ENCODE measurements around the gene TRHDE. TPM values are rescaled to one million over a fixed set of nuclear protein-coding genes. Genes with fewer than 3 reads are reported as not detected.

Gene TRHDE
- total RNA-seq, 1 experiment from 2014 or later = 13.4 TPM

DNA sequence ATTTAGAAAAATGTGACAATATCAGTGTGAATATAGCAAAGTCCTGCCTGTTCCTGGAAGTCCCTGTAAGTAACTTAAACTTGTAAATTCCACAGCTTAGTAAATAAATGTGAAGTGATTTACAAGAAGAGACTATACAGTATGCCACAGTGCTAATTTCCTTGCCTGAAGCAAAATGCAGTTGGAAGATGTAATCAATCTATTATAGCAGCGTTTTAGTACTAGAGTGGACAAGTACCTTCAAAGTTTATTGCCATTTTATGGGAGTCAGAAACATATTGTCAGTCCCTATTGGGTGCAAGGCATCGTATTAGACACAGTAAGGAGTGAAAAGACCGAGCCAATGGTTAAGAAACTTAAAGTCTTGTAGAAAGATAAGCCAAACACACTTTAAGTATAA, 94.1 kb downstream of the TRHDE start:
- no peaks in the 10 kb centered on the region for H3K27me3 ChIP-seq (replicated peaks)
- H3K36me3 ChIP-seq = no peaks in the 10 kb centered on the region
- no peaks in the 10 kb centered on the region for H3K9me3 ChIP-seq (replicated peaks)
- no peak overlapping the region for H3K27ac ChIP-seq
- no peak for DNase-seq (ENCODE audit: low read depth in 1 of 2, low spot score in 2 of 2)
- H3K4me3 ChIP-seq = no peak overlapping the region
- H3K4me1 ChIP-seq (replicated peaks) = no peaks in the 10 kb centered on the region

DNA sequence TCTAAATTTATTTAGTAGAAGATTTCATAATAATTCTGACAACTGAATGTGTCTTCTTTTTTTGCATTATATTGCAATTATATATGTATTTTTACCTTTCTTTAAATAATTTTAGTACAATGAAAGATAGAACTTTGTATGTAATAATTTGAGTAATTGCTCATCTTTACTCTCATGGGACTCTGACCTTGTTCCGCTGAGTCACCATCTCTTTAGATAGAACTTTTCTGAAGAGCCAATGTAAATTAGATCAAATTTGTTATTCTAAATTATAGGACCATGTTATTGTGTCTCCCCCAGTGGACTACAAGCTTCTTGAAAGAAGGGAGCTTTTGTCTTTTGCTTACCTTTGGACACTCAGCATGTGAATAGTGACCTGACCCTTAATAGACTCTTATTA, 96.1 kb downstream of the TRHDE start:
- Histone ChIP-seq H3K27ac (no peak overlapping the region), H3K4me3 (no peak overlapping the region), H3K27me3 (replicated peaks) (no peaks in the 10 kb centered on the region), H3K9me3 (replicated peaks) (no peaks in the 10 kb centered on the region), H3K4me1 (replicated peaks) (no peaks in the 10 kb centered on the region), H3K36me3 (no peaks in the 10 kb centered on the region)
- DNase-seq (ENCODE audit: low read depth in 1 of 2, low spot score in 2 of 2) = no peak

DNA sequence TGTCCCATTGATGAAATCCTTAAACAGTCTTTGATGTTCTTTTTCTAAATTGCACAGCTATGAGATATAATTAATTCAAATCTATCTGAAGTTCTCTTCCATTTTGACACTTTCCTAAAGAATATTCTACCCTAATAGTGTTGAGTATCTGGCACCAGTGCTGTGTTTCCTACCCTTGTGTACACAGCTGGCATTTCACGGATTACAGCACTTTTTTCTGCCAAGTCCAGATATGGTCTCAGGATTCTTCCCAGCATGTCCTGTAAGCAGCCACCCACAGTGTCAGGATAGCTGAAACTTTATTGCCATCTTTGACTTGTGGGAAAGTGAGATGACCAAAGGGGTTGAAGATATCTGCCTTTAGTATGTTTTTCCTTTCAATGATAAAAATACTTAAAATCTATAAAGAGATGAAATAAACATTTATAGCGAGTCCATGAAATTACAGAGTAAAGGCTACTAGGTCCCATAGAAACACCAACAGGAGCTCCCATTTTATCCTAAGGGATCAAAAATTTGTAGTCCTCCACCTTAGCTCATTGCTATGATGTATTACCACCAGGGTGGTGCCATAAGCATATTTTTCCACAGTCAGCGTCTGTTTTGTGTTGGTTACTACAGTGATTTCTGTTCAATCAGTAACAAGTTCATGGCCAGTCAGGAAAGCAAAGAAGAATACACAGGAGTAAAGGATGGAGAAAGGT, 96.7 kb downstream of the TRHDE start:
- no peaks in the 10 kb centered on the region for H3K36me3 ChIP-seq
- no peaks in the 10 kb centered on the region for H3K27me3 ChIP-seq (replicated peaks)
- no peak overlapping the region for H3K27ac ChIP-seq
- H3K4me3 ChIP-seq = no peak overlapping the region
- no peaks in the 10 kb centered on the region for H3K4me1 ChIP-seq (replicated peaks)
- no peak for DNase-seq (ENCODE audit: low read depth in 1 of 2, low spot score in 2 of 2)
- H3K9me3 ChIP-seq (replicated peaks) = no peaks in the 10 kb centered on the region

DNA sequence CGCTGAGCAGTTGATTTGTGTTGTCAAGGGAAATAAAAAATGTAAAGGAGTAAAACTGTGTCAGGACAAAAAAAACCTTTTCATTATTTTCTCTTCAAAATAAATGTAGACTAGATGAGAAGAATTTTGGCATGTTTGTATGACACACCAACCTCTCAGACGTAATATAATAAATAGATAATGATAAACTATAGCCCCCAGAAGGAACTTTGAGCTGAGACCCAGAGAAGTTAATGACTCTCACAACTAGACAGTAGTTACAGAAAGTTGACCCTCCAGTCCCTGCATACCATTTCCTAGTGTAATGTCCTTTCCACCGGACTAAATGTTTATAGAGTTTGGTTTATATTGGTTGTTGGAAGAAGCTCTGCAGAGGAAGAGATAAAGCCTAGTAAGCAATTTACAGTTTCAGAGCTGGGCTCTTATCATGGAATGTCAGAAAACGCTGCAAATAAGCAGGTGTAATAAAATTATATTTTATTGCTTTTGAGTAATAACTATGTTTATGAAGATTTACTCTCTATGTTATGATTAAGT, 97.3 kb downstream of the TRHDE start:
- no peak overlapping the region for H3K4me3 ChIP-seq
- no peaks in the 10 kb centered on the region for H3K4me1 ChIP-seq (replicated peaks)
- no peak for DNase-seq (ENCODE audit: low read depth in 1 of 2, low spot score in 2 of 2)
- no peaks in the 10 kb centered on the region for H3K9me3 ChIP-seq (replicated peaks)
- no peaks in the 10 kb centered on the region for H3K36me3 ChIP-seq
- no peak overlapping the region for H3K27ac ChIP-seq
- no peaks in the 10 kb centered on the region for H3K27me3 ChIP-seq (replicated peaks)

DNA sequence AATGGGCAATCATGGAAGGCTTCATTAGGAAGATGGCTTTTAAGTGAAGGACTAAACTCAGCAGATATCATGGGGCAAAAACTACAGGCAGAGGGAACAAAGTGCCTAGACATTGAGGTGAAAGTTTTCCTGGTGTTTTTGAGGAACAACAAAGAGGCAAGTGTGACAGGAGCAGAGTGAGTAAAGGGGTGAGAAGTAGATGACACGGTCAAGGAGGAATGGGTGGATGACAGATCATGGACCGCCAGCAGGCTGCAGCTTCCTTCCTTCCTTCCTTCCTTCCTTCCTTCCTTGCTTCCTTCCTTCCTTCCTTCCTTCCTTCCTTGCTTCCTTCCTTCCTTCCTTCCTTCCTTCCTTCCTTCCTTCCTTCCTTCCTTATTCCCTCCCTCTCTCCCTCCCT, 108.3 kb downstream of the TRHDE start:
- H3K9me3 ChIP-seq (replicated peaks) = no peaks in the 10 kb centered on the region
- no peak overlapping the region for H3K4me3 ChIP-seq
- no peaks in the 10 kb centered on the region for H3K4me1 ChIP-seq (replicated peaks)
- no peak overlapping the region for H3K27ac ChIP-seq
- no peak for DNase-seq (ENCODE audit: low read depth in 1 of 2, low spot score in 2 of 2)
- H3K36me3 ChIP-seq = no peaks in the 10 kb centered on the region
- H3K27me3 ChIP-seq (replicated peaks) = no peaks in the 10 kb centered on the region

DNA sequence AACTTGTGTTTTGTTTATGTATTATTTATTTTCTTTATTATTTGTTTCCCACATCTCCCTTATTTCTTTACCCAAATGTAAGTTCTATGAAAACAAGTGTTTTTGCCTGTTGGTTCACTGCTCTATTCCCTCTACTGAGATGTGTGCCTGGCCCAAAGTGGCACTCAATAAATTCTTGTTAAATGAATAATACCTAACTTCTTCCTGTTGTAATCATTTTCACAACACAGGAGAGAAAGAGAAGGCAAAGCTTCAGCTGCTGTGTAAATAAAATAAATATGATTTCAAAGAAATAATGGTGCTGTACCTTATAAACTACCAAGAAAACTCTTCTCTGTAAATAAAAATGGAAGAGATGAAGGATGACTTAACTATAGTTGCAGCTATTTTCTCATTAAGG, 116.2 kb downstream of the TRHDE start:
- Histone ChIP-seq H3K27ac (no peak overlapping the region), H3K36me3 (no peaks in the 10 kb centered on the region), H3K4me1 (replicated peaks) (no peaks in the 10 kb centered on the region), H3K4me3 (no peak overlapping the region), H3K27me3 (replicated peaks) (no peaks in the 10 kb centered on the region), H3K9me3 (replicated peaks) (no peaks in the 10 kb centered on the region)
- no peak for DNase-seq (ENCODE audit: low read depth in 1 of 2, low spot score in 2 of 2)

DNA sequence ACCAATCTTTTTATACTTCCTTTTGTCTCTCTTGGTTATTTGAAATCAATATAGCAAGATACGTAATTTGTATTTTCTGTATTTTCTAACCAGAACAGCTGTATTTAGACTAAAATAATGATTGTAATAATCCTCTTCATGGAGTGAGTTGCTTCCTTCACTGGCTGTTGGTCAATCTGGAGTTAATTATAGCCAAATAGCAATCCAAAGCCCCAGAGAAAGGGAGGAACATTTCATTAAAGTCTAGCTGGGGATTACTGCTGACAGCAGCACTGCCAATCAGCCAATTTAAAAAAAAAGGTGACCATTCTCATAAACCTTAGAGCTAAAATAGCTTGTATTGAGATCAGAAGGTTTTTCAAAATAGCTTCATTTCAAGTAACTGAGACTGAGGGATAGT, 118.0 kb downstream of the TRHDE start:
- Histone ChIP-seq H3K27me3 (replicated peaks) (no peaks in the 10 kb centered on the region), H3K4me3 (no peak overlapping the region), H3K9me3 (replicated peaks) (no peaks in the 10 kb centered on the region), H3K27ac (no peak overlapping the region), H3K36me3 (no peaks in the 10 kb centered on the region), H3K4me1 (replicated peaks) (no peaks in the 10 kb centered on the region)
- DNase-seq (ENCODE audit: low read depth in 1 of 2, low spot score in 2 of 2) = no peak

DNA sequence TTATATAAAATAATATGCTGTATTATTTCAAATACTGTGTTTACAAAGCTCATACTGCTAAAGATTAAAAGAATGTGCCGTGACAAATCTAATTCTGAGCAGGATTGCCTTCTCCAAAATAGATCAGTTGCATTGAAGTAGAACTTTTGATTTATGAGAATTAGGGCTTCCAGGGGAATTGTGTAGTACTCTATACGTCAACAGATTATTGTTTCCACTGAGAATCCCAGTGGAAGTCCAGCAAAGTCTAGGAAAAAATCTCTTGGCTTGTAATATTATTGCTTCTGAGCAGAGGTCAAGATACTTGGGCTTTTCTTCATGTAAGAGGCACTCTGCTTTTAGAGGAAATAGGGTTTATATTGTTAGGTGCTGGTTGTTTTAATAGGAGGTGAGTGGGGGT, 133.9 kb downstream of the TRHDE start:
- no peaks in the 10 kb centered on the region for H3K27me3 ChIP-seq (replicated peaks)
- DNase-seq (ENCODE audit: low read depth in 1 of 2, low spot score in 2 of 2) = no peak
- no peak overlapping the region for H3K4me3 ChIP-seq
- H3K9me3 ChIP-seq (replicated peaks) = no peaks in the 10 kb centered on the region
- H3K36me3 ChIP-seq = no peaks in the 10 kb centered on the region
- no peak overlapping the region for H3K27ac ChIP-seq
- H3K4me1 ChIP-seq (replicated peaks) = no peaks in the 10 kb centered on the region

DNA sequence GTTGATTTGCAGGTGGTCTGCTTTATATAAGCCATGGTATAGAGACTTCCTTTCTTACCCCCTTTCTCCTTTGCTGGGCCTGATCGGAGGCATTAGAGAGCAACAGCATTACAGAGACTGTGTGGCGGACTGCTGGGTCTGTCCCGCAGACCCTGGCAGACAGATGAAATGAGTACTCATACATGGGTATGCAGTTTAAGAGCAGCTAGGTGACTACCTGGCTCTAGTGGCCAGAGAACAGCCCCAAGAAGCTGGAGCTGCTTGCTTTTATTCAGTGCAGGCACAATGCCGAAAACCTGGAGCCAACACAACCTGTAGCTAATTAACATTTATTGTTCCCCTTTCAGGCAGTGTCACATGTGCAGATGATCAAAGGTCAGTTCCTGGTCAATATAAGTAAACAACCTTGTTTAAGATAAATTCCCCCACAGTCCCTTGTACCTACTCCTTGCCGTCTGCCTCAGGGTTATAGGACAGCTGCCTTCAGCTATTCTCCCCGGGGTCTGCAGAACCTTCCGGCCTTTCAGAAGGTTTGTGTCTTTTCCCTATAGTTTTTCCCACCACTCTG, 160.0 kb downstream of the TRHDE start:
- no peak overlapping the region for H3K4me3 ChIP-seq
- no peak overlapping the region for H3K27ac ChIP-seq
- no peaks in the 10 kb centered on the region for H3K9me3 ChIP-seq (replicated peaks)
- H3K36me3 ChIP-seq = no peaks in the 10 kb centered on the region
- no peak for DNase-seq (ENCODE audit: low read depth in 1 of 2, low spot score in 2 of 2)
- no peaks in the 10 kb centered on the region for H3K27me3 ChIP-seq (replicated peaks)
- no peaks in the 10 kb centered on the region for H3K4me1 ChIP-seq (replicated peaks)

DNA sequence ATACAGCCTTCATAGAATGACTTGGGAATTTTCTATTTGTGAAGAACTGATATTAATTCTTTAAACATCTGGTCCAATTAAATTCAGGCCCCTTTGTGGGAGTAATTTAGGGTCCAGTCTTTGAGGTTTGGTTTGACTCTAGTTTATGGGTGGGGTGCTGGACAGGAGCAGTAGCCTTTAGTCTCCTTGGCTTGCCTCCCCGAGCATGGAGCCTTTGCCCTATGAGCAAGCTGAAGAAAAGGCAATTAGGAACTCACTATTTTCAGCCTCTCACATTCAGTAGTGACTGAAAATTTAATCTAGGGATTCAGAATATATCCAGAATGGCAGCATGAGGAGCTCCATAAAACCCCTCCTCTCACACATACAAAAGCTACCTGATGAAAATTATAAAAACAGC, 161.1 kb downstream of the TRHDE start:
- no peak for DNase-seq (ENCODE audit: low read depth in 1 of 2, low spot score in 2 of 2)
- H3K27ac ChIP-seq = no peak overlapping the region
- H3K36me3 ChIP-seq = no peaks in the 10 kb centered on the region
- H3K27me3 ChIP-seq (replicated peaks) = no peaks in the 10 kb centered on the region
- no peak overlapping the region for H3K4me3 ChIP-seq
- no peaks in the 10 kb centered on the region for H3K9me3 ChIP-seq (replicated peaks)
- no peaks in the 10 kb centered on the region for H3K4me1 ChIP-seq (replicated peaks)

DNA sequence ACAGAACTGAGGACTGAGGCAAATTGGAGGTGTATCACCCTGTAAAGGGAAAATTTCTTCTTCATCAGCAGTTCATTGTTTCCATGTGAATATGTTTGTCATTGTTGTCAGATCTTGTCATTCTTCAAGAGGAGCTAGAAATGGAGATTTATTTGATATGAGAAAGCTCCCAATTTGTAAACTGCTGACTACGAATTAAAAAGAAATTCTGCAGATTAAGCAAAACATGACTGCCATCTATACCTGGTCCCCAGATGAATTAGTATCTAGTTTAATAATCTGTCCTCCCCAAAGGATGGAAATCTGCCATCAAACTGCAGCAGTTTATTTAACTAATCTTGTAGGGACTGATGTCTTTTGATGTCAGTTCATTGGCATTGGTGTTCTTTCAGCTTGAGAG, 162.8 kb downstream of the TRHDE start:
- no peaks in the 10 kb centered on the region for H3K4me1 ChIP-seq (replicated peaks)
- no peaks in the 10 kb centered on the region for H3K9me3 ChIP-seq (replicated peaks)
- H3K27ac ChIP-seq = no peak overlapping the region
- H3K36me3 ChIP-seq = no peaks in the 10 kb centered on the region
- H3K27me3 ChIP-seq (replicated peaks) = no peaks in the 10 kb centered on the region
- DNase-seq (ENCODE audit: low read depth in 1 of 2, low spot score in 2 of 2) = no peak
- H3K4me3 ChIP-seq = no peak overlapping the region

DNA sequence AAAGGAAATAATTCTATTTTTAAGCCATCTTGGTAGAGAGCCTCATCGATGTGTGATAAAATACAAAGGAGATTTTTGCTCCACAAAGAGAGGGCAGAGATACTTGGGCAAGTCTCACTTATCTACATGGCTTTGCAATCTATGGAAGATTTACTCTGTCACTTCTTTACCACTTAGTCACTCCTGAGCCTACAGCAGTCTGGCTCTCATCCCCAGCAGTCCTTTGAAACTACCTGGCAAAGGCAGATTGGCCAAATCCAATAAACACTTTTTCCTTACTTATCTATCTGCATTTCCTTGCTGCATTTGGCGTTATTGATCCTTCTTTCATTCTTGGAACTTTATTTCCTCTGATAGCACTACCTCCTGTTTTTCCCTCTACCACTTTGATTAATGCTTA, 170.0 kb downstream of the TRHDE start:
- H3K36me3 ChIP-seq = no peaks in the 10 kb centered on the region
- H3K4me3 ChIP-seq = no peak overlapping the region
- H3K4me1 ChIP-seq (replicated peaks) = no peaks in the 10 kb centered on the region
- H3K27me3 ChIP-seq (replicated peaks) = no peaks in the 10 kb centered on the region
- H3K9me3 ChIP-seq (replicated peaks) = no peaks in the 10 kb centered on the region
- H3K27ac ChIP-seq = no peak overlapping the region
- no peak for DNase-seq (ENCODE audit: low read depth in 1 of 2, low spot score in 2 of 2)

DNA sequence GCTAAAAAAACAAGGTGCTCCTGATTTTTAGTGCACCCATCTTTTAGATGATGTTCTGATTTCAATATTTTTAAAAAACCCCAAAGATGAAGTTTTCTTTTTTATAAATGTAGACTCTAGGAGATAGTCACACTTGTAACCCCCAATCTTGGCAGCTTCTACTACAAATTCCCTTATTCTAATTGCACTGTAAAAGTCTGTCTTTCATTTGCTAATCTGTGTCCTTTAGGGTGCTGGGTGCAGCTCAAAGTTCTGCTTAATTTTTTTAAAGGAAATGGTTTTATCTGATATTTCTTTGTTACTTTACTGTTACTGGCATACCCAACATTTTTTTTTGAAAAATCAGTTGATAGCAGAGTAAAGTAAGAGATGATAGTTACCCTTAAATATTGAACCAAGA, 172.0 kb downstream of the TRHDE start:
- Histone ChIP-seq H3K4me3 (no peak overlapping the region), H3K9me3 (replicated peaks) (no peaks in the 10 kb centered on the region), H3K36me3 (no peaks in the 10 kb centered on the region), H3K4me1 (replicated peaks) (no peaks in the 10 kb centered on the region), H3K27ac (no peak overlapping the region), H3K27me3 (replicated peaks) (no peaks in the 10 kb centered on the region)
- DNase-seq (ENCODE audit: low read depth in 1 of 2, low spot score in 2 of 2) = no peak

DNA sequence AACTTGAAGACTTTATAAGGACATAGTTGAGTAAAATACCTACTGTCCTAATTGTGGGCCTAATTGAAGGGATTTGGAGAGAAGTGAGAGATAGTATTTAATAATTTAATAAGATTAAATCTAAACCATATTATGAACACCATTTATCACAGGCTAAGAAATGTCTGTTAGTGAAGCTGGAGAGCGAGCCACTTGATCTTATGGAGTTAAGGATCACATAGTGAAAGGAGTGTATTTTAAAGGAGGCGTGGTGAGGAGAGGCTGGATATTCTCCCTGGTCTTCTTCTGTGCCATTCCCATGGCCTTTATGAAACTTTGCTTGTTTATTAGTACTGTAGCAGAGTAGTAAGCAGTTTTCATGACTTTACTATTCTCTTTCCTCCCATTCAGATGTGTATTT, 172.4 kb downstream of the TRHDE start:
- Histone ChIP-seq H3K27me3 (replicated peaks) (no peaks in the 10 kb centered on the region), H3K36me3 (no peaks in the 10 kb centered on the region), H3K4me1 (replicated peaks) (no peaks in the 10 kb centered on the region), H3K9me3 (replicated peaks) (no peaks in the 10 kb centered on the region), H3K4me3 (no peak overlapping the region), H3K27ac (no peak overlapping the region)
- DNase-seq (ENCODE audit: low read depth in 1 of 2, low spot score in 2 of 2) = no peak

DNA sequence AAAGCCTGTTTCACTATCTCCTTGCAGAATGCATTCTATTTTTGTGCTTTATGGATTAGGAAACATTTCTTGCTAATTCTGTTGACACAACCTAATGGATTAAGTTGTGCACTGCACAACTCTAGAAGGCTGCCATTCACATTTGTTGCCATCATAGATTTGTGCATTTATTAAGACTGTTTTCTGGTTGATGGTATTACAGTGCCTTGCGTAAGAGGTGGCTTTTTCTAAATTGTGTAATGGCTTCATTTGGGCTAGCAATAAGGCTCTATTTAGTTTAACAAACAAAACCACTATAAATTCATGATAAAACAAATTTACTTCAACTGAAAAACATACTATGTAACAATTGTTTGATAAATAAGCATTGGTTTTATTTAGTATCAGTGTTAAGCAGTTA, 175.9 kb downstream of the TRHDE start:
- Histone ChIP-seq H3K4me1 (replicated peaks) (no peaks in the 10 kb centered on the region), H3K36me3 (no peaks in the 10 kb centered on the region), H3K27ac (no peak overlapping the region), H3K4me3 (no peak overlapping the region), H3K27me3 (replicated peaks) (no peaks in the 10 kb centered on the region), H3K9me3 (replicated peaks) (no peaks in the 10 kb centered on the region)
- no peak for DNase-seq (ENCODE audit: low read depth in 1 of 2, low spot score in 2 of 2)

Data from SJSA1 (cell line).